ENCODE measurements around the gene RARB.

GRCh38 chr3:25449857-25450256, 21.8 kb downstream of the RARB start:
- TF ChIP-seq, protein P1, sequence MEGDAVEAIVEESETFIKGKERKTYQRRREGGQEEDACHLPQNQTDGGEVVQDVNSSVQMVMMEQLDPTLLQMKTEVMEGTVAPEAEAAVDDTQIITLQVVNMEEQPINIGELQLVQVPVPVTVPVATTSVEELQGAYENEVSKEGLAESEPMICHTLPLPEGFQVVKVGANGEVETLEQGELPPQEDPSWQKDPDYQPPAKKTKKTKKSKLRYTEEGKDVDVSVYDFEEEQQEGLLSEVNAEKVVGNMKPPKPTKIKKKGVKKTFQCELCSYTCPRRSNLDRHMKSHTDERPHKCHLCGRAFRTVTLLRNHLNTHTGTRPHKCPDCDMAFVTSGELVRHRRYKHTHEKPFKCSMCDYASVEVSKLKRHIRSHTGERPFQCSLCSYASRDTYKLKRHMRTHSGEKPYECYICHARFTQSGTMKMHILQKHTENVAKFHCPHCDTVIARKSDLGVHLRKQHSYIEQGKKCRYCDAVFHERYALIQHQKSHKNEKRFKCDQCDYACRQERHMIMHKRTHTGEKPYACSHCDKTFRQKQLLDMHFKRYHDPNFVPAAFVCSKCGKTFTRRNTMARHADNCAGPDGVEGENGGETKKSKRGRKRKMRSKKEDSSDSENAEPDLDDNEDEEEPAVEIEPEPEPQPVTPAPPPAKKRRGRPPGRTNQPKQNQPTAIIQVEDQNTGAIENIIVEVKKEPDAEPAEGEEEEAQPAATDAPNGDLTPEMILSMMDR (IDR thresholded peaks at IDR 0.05 in 8 of 11, conservative IDR thresholded peaks at IDR 0.05 in 3 of 11), result no peak
- TF ChIP-seq POLR2A (IDR thresholded peaks at IDR 0.05) (no peak), POLR2AphosphoS5 (IDR thresholded peaks at IDR 0.05) (no peak)
